Activated naive CD4-positive, alpha-beta T cell treated with anti-CD3 and anti-CD28 coated beads, Interleukin-2, amount 50 U/mL, for 24 hours (primary cell): ENCODE results near the gene TSC1.

Experiments
- H3K27ac Mint-ChIP-seq: one replicate; pipeline ENCODE4 v1.8.0; 2021; ENCODE audit warnings: mild to moderate bottlenecking, mixed read lengths
- H3K27me3 Mint-ChIP-seq: one replicate; pipeline ENCODE4 v1.8.0; 2021; ENCODE audit warnings: mixed read lengths
- H3K36me3 Mint-ChIP-seq: one replicate; pipeline ENCODE4 v1.8.0; 2021; ENCODE audit warnings: mixed read lengths
- H3K4me1 Mint-ChIP-seq: one replicate; pipeline ENCODE4 v1.8.0; 2021; ENCODE audit warnings: mixed read lengths
- H3K4me3 Mint-ChIP-seq: one replicate; pipeline ENCODE4 v1.8.0; 2021; ENCODE audit warnings: mild to moderate bottlenecking, mixed read lengths
- H3K9me3 Mint-ChIP-seq: one replicate; pipeline ENCODE4 v1.8.0; 2021; ENCODE audit warnings: mixed read lengths

The TSC1 gene

DNA sequence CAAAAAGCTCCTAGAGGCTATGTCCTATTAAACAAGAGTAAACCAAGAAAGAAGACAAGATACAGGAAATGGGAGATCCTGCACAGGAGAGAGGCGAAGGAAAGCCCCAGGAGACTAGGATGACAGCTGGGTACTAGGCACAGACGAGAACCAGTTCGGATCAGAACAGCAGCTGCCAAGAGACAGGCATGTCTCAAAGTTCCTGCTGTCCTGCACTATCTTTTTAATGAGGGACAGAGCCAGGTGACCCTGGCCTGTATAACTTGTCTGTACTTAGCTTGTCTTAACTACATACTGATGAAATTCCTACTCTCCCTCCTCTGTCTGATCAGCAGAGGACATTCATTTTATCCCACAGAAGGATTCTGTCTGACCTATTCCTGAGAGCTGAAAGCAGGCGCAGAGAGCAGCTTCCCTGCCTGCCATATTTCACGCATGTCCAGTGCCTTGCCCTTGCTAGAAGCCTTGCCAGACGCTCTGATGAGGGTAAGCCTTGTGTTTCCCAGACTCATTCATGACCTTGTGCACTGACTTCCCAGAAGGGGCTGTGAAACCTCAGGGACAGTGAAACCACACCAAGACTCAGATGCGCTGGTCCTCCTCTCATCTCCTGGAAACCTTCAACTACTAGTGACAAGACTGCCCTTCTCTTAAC is 24.7 kb downstream of the TSC1 start:
- Mint-ChIP-seq H3K27ac (no peak overlapping the region), H3K36me3 (peaks cover 36% of the 10 kb centered on the region), H3K4me3 (no peak overlapping the region), H3K9me3 (no peaks in the 10 kb centered on the region), H3K4me1 (no peaks in the 10 kb centered on the region), H3K27me3 (no peaks in the 10 kb centered on the region)

DNA sequence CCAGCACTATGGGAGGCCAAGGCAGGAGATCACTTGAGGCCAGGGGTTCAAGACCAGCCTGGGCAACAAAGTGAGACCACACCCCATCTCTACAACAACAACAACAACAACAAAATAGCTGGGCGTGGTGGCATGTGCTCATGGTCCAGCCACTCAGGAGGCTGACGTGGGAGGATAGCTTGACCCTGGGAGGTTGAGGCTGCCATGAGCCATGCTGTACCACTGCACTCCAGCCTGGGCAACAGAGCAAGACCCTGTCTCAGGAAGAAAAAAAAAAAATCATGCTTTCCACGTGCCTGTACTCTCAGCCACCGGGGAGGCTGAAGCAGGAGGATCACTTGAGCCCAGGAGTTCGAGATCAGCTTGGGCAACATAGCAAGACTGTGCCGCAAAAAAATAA is 29.5 kb downstream of the TSC1 start:
- Mint-ChIP-seq H3K4me3 (no peak overlapping the region), H3K4me1 (no peaks in the 10 kb centered on the region), H3K9me3 (no peaks in the 10 kb centered on the region), H3K36me3 (peaks cover 28% of the 10 kb centered on the region), H3K27me3 (no peaks in the 10 kb centered on the region), H3K27ac (no peak overlapping the region)

DNA sequence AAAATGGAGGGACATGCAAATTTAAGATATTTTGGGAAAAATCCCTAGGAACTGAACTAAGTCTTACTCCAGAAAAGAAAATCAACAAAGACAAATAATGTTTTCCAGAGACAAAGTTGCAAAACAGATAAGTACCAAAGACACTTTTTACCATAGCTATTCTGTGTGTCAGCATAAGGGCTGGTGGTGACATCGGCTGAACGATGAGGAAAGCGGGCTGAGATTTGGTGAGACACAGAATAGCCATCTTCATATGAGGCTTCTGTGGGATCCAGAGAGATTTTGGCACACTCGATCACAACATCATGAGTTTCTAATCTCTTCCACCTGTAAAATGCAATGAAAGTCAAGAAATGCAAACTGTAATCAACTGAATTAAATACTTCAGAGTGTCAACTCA is 32.3 kb downstream of the TSC1 start:
- Mint-ChIP-seq H3K36me3 (peaks cover 15% of the 10 kb centered on the region), H3K4me1 (peaks cover 15% of the 10 kb centered on the region), H3K4me3 (no peak overlapping the region), H3K9me3 (no peaks in the 10 kb centered on the region), H3K27me3 (no peaks in the 10 kb centered on the region), H3K27ac (no peak overlapping the region)

DNA sequence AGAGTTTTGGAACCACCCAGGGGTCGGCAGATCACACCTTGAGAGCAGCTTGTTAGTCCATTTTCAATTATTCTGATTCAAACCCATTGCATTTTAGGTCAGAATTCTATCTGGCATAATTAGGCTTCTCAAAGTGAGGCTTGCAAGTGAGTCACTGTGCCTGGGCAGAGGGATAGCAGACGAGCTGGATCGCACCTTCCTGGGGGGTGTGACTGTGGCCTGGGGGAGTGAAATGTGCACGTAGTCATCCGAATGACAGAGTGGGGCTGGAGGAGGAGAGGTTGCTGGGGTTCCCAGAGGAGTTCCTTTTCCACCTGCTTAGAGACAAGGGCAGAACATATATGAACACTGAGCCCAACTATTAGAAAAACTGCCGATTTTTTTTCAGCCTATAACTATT is 34.0 kb downstream of the TSC1 start:
- H3K4me1 Mint-ChIP-seq: peaks cover 15% of the 10 kb centered on the region
- H3K36me3 Mint-ChIP-seq: peaks cover 9% of the 10 kb centered on the region
- H3K27ac Mint-ChIP-seq: no peak overlapping the region
- H3K4me3 Mint-ChIP-seq: no peak overlapping the region
- no peaks in the 10 kb centered on the region for H3K27me3 Mint-ChIP-seq
- H3K9me3 Mint-ChIP-seq: no peaks in the 10 kb centered on the region

DNA sequence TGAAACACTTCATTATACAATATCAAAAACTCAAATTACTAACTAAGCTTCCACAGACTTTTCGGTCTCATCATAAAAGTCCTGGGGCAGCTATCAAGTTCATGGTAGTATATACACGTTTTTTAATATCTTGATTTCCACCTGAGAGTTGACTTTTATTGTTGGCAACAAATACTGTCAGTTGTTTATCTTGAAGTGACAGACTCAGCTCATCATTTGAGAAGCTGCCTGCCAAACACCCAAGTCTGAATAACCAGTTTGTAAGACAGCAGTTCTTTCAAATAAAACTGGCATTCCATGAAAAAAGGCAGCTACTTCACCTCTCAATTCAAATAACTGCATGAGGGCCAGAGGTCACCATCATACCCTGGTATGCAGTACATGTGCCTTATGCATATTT is 35.1 kb downstream of the TSC1 start:
- Mint-ChIP-seq H3K36me3 (peaks cover 12% of the 10 kb centered on the region), H3K4me1 (peaks cover 15% of the 10 kb centered on the region), H3K27me3 (no peaks in the 10 kb centered on the region), H3K9me3 (no peaks in the 10 kb centered on the region), H3K27ac (no peak overlapping the region), H3K4me3 (no peak overlapping the region)

DNA sequence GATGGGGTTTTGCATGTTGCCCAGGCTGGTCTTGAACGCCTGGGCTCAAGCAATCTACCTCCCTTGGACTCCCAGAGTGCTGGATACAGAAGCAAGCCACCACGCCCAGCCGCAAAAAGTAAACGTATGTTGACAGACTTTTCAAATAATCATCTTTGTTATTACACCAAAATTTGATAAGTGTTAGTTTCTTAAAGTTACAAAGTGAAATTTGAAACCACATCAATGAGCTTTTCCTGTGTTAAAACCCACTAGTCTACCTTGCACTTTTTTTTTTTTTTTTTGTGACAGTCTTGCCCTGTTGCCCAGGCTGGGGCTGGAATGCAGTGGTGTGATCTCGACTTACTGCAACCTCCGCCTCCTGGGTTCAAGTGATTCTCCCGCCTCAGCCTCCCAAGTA is 35.8 kb downstream of the TSC1 start:
- no peak overlapping the region for H3K27ac Mint-ChIP-seq

DNA sequence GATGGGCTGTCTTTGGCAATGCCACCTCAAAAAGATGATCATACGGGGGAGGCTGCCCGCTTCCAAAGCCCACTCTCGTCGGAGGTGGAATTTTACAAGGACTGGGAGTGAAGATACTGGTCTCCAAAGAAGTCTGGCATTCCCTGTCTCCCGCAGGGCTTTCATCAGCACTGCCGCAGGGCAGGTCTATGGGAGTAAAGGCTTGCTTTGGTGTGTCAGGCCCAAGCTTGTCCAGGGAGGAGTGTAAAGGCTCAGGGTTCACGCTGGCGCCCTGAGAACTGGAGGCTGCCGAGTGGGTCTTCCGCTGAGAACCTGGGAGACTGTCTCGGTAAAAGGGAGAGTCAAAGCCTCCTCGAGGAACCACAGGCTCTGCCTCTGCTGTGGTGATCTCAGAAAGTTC is 38.7 kb downstream of the TSC1 start:
- H3K4me1 Mint-ChIP-seq: peaks cover 18% of the 10 kb centered on the region
- no peaks in the 10 kb centered on the region for H3K9me3 Mint-ChIP-seq
- H3K27ac Mint-ChIP-seq: no peak overlapping the region
- H3K4me3 Mint-ChIP-seq: no peak overlapping the region
- H3K27me3 Mint-ChIP-seq: no peaks in the 10 kb centered on the region
- peaks cover 7% of the 10 kb centered on the region for H3K36me3 Mint-ChIP-seq

More for the DNA sequence above, 35.8 kb downstream of the TSC1 start:
- H3K27me3 Mint-ChIP-seq: no peaks in the 10 kb centered on the region
- H3K36me3 Mint-ChIP-seq: peaks cover 12% of the 10 kb centered on the region
- peaks cover 15% of the 10 kb centered on the region for H3K4me1 Mint-ChIP-seq
- no peak overlapping the region for H3K4me3 Mint-ChIP-seq
- no peaks in the 10 kb centered on the region for H3K9me3 Mint-ChIP-seq

DNA sequence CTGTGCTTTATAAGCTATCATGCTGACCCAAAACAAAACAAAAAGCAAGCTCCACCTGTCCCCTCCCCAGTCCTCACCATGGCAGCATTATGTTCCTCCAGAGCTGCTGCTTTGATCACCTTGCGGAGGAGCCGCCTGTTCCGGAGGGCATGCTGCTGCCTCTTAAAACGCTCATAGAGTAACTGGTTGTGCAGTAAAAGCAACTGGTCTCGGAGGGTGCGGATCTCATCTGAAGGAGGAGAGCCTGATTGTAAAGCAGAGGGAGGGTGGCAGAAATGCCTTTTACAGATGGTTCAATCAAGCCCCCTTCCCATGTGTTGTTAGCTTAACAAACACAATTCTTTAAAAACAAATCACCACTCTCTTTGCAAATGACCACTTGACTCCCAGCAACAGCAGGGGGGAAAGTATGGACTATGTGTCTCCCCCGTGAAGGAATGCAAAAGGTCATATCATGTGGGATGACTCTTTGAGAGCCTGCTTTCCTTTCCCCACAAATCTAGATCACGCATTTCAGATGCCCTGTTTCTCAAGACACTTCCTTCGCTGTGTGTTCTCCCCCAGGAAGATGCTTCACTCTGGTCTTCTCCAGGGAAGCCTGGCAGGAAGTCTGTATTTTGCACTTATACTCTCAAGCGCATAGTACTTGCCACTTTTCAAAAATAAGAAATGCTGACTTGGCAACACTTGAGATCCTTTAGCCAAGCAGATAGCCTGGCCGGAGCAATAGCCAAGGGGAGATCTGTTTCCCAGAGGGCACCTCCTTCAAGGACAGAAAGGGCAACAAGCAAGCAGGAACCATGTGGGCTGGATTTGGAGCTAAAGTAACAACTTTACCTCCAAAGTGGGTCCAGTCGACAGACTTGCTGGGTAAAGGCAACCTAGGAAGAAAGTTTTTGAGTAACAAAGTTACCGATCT is 40.6 kb downstream of the TSC1 start:
- Mint-ChIP-seq H3K36me3 (peaks cover 6% of the 10 kb centered on the region), H3K9me3 (no peaks in the 10 kb centered on the region)

DNA sequence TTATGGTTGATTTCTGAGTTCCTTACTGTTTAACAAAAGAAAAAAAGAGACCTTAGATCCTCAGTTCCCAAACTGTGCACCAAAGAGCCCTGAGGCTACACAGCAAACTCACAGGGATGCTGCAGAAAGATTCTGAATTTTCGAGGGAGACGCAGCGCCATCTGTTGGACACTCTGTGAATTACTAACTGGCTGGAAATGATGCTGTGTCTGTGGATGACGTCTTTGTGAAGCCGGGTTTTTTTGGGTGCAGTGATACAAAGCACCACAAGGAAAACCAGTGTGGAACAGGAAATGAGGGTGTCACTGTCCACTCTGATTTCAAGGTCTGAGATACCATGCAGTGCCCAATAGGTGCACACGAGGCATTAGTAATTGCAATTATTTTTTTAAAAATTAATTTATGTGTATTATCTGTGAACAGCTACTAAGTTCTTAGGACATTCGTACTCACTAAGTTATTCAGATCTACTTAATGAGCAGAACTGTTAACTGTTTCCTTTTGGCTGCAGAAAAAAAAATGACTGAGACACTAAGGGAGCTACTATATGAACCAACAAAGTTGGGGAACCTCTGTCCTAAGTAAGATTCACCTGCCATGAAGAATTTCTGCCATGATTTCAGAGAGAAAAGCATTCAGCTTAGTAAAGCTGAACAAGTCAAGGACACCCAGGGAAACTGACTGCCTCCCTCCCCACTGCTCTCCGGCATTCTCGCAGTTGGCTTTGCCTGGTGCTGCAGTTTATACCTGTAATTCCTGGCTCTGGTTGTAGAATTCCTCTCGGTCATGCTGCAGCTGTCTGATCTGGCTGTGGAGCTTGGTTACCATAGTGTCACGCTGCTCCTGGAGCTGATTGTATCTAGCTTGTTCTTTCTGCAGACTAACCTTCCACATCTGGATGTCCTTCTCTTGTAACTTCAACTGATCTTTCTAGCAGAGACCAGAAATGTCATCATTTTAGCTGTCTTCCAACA is 42.3 kb downstream of the TSC1 start:
- H3K4me3 Mint-ChIP-seq: no peak overlapping the region
- H3K4me1 Mint-ChIP-seq: peaks cover 3% of the 10 kb centered on the region
- H3K27me3 Mint-ChIP-seq: no peaks in the 10 kb centered on the region
- H3K27ac Mint-ChIP-seq: no peak overlapping the region
- peaks cover 12% of the 10 kb centered on the region for H3K36me3 Mint-ChIP-seq
- H3K9me3 Mint-ChIP-seq: no peaks in the 10 kb centered on the region

More for the DNA sequence above, 40.6 kb downstream of the TSC1 start:
- H3K27ac Mint-ChIP-seq: no peak overlapping the region
- H3K4me1 Mint-ChIP-seq: peaks cover 10% of the 10 kb centered on the region
- H3K4me3 Mint-ChIP-seq: no peak overlapping the region
- H3K27me3 Mint-ChIP-seq: no peaks in the 10 kb centered on the region

DNA sequence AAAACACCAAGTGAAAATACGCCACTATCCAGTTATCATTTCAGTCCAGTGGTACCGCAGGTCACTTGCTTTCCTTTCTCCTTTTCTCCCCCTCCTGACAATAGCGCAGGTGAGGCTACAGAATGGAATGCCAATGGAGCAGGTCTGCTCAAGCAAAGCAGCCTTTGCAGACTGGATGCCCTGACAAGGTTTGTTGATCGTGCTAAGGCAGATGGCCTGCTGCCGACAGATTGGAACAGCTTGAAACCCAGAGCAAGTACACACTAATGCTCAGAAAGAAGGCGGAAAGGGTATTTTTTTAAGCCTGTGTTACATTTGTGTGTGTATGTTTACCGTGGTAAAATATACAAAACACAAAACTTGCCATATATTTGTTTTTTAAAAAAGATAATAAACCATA is 46.4 kb downstream of the TSC1 start:
- H3K27me3 Mint-ChIP-seq: no peaks in the 10 kb centered on the region
- H3K27ac Mint-ChIP-seq: no peak overlapping the region
- peaks cover 3% of the 10 kb centered on the region for H3K4me1 Mint-ChIP-seq
- H3K4me3 Mint-ChIP-seq: no peak overlapping the region
- peaks cover 12% of the 10 kb centered on the region for H3K36me3 Mint-ChIP-seq
- no peaks in the 10 kb centered on the region for H3K9me3 Mint-ChIP-seq

DNA sequence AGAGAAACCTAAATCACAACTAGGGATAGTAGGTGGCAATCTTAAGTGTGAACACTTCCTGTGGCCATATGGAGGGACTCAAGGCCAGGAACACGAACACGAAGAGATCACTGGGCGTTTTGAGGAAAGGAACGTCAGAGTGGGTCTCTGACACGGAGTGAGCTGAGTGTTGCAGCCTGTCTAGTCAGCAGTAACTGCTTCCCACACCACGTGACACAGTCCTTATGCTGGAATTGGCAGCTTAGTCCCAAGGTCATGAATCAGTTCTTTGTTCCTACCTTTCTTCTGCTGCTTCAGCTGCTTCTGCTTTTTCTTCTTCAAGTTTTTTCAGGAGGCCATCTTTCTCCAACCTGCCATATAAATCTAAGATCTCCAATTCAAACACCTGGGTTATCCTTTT is 47.5 kb downstream of the TSC1 start:
- H3K9me3 Mint-ChIP-seq: no peaks in the 10 kb centered on the region
- H3K27me3 Mint-ChIP-seq: no peaks in the 10 kb centered on the region
- no peak overlapping the region for H3K27ac Mint-ChIP-seq
- peaks cover 3% of the 10 kb centered on the region for H3K4me1 Mint-ChIP-seq
- H3K4me3 Mint-ChIP-seq: no peak overlapping the region
- peaks cover 12% of the 10 kb centered on the region for H3K36me3 Mint-ChIP-seq

DNA sequence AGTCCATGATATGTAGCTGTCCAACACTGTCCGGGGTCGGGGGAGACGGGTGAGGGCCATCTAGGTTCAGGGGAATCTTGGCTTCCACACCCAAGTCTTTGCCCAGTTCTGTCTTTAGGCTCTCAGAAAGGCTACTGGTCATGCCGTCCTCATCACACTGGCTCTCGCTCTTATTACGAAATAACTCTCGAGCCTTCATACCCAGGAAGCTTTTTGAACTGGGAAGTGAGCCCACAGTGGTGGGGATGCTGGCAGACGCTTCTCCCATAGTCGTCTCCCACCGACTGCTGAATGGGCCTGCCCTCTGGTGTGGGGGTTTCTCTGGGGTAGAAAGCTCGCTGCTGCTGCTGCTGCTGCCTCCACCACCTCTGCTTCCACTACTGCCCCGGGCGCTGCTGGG is 48.2 kb downstream of the TSC1 start:
- H3K36me3 Mint-ChIP-seq: peaks cover 12% of the 10 kb centered on the region
- no peaks in the 10 kb centered on the region for H3K9me3 Mint-ChIP-seq
- H3K27me3 Mint-ChIP-seq: no peaks in the 10 kb centered on the region
- no peaks in the 10 kb centered on the region for H3K4me1 Mint-ChIP-seq
- no peak overlapping the region for H3K4me3 Mint-ChIP-seq
- H3K27ac Mint-ChIP-seq: no peak overlapping the region

DNA sequence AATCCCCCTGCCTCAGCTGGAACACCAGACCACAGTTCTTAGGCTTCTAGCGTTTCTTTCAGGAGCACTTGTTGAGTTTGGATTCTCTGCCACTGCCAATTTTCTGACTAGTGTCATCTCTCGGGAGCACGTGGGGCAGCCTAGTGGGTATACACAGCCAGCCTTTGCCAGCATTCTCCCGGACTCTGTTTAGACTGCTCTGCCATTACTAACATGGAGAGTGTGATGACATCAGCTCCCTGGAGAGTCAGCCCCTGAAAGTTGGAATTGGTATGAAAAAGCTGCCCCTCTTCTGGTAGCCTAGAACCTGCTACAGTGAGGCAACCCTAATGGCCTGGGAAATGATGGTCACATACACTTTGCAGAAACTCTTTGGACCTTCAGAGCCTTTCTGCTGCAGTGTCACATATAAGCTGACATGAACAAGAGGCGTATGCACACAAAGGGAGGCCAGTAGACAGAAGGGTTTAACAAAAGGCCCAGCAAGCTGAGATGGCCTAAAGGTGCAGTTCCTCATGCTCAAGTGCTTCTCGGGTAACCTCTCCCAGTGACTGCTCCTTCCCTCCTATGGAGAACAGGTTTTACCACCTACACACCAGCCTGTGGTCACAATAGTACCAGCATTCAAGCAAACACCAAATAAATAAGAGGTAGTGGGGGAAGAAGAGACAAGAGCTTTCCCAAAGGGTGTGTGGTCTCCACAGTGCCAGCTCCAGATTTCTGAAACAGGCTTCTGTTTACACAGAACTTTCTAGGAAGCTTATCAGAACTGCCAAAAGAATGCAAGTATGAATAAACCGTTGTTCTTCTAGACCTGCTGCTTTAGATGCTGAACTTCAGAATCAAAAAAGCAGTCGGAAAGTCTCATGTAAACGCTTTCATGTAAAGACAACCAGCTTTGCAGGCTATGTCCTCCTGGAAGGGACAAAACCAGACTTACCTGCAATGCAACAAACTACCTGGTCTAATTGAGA is 49.3 kb downstream of the TSC1 start:
- H3K36me3 Mint-ChIP-seq: peaks cover 12% of the 10 kb centered on the region
- no peak overlapping the region for H3K27ac Mint-ChIP-seq
- H3K4me1 Mint-ChIP-seq: no peaks in the 10 kb centered on the region
- no peak overlapping the region for H3K4me3 Mint-ChIP-seq
- H3K9me3 Mint-ChIP-seq: no peaks in the 10 kb centered on the region
- no peaks in the 10 kb centered on the region for H3K27me3 Mint-ChIP-seq

DNA sequence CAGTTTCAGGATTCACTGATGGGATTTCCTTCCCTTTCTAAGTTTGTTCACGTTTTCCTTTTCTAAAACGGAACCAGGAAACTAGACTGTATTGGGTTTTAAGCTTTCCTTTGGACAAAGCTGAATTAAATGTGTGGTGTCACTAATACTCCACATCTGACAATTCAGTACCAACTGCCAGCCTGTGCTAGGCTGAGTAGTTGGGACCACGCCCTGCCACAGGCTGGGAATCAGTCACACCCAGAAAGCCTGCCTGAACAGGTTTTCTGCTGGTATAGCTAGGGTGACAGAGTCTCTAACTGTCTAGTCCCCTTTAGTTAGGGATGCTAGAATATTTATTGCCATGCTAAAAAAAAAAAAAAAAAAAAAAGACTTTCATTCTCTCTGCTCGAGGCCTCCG is 50.1 kb downstream of the TSC1 start:
- no peaks in the 10 kb centered on the region for H3K27me3 Mint-ChIP-seq
- no peaks in the 10 kb centered on the region for H3K4me1 Mint-ChIP-seq
- H3K27ac Mint-ChIP-seq: no peak overlapping the region
- H3K9me3 Mint-ChIP-seq: no peaks in the 10 kb centered on the region
- H3K4me3 Mint-ChIP-seq: no peak overlapping the region
- peaks cover 12% of the 10 kb centered on the region for H3K36me3 Mint-ChIP-seq
